Lower lobe of right lung (tissue), 2 donors: ENCODE results near the gene CCDC194. TPM values are rescaled to one million over a fixed set of nuclear protein-coding genes. Genes with fewer than 3 reads are reported as not detected.

ENCODE experiments used
- ATAC-seq, 2 donors: fragments of 200-7000 bp; cut with Tn5 transposase; one replicate each; pipeline ENCODE4 v1.9.1; 2020 to 2022; ENCODE audit warnings: mild to moderate bottlenecking in 2 of 2, moderate library complexity in 2 of 2
- DNase-seq: peaks from one replicate; pipeline ENCODE4 v3.0.0-alpha.2; 2020
- H3K27ac ChIP-seq: fragments of 200-600 bp; one replicate; pipeline ENCODE4 v1.8.0; 2022
- H3K27me3 ChIP-seq: fragments of 200-600 bp; one replicate; pipeline ENCODE4 v1.8.0; 2022; ENCODE audit warnings: low read depth
- H3K36me3 ChIP-seq: fragments of 200-600 bp; one replicate; pipeline ENCODE4 v1.8.0; 2022; ENCODE audit warnings: mild to moderate bottlenecking
- H3K4me1 ChIP-seq: fragments of 200-600 bp; one replicate; pipeline ENCODE4 v1.8.0; 2022
- H3K4me3 ChIP-seq: fragments of 200-600 bp; one replicate; pipeline ENCODE4 v1.8.0; 2022; ENCODE audit warnings: mild to moderate bottlenecking
- H3K9me3 ChIP-seq: fragments of 200-600 bp; one replicate; pipeline ENCODE4 v1.8.0; 2022
- CTCF ChIP-seq: fragments of 200-600 bp; IDR thresholded peaks from one replicate; pipeline ENCODE4 v1.8.0; 2022; ENCODE audit warnings: antibody characterized with exemption, mild to moderate bottlenecking
- intact Hi-C: fragments of 100-400 bp; cut with DNase I; formaldehyde crosslinking; loops from one replicate; pipeline ENCODE4 v1.11.0; 2022
- total RNA-seq: library from RNA; stranded (reverse); fragmentation: NEBNext Ultra II Directional; extraction: Animal tissue kit (Norgen Biotek cat#: 25700); gene quantifications from one replicate; pipeline ENCODE4 v1.2.1, GENCODE V29; 2021
- donor health status: DM: no; HTN: yes; CAD: no; lungs with severe emphysema.

CCDC194 gene
- total RNA-seq, 1 donor from 2014 or later = 1.5 TPM

- Histone ChIP-seq H3K4me3 (no peak overlapping the region), H3K36me3 (no peaks in the 10 kb centered on the region), H3K27ac (peak overlapping the region; percentile 41), H3K9me3 (no peaks in the 10 kb centered on the region), H3K27me3 (no peaks in the 10 kb centered on the region), H3K4me1 (peaks cover 25% of the 10 kb centered on the region)
- intact Hi-C loops = no loop called here
- TF ChIP-seq CTCF = no peak
- DNase-seq (no peak), ATAC-seq (peak; percentile 10 to 11)
Measured at GRCh38 chr19:17352608-17353280, 41.3 kb downstream of the CCDC194 start.

- H3K27ac ChIP-seq = no peak overlapping the region
- intact Hi-C loops = no loop called here
- no peak for ATAC-seq
- peaks cover 31% of the 10 kb centered on the region for H3K4me1 ChIP-seq
- H3K9me3 ChIP-seq = no peaks in the 10 kb centered on the region
- no peak overlapping the region for H3K4me3 ChIP-seq
- H3K36me3 ChIP-seq = no peaks in the 10 kb centered on the region
- no peaks in the 10 kb centered on the region for H3K27me3 ChIP-seq
- DNase-seq = no peak
- TF ChIP-seq CTCF = no peak
Measured at GRCh38 chr19:17351815-17352435, 42.1 kb downstream of the CCDC194 start.

GRCh38 chr19:17348700-17349099, 45.3 kb downstream of the CCDC194 start:
- Histone ChIP-seq H3K36me3 (no peaks in the 10 kb centered on the region), H3K27ac (peak overlapping the region; percentile 18), H3K4me1 (peaks cover 42% of the 10 kb centered on the region), H3K9me3 (no peaks in the 10 kb centered on the region), H3K27me3 (no peaks in the 10 kb centered on the region), H3K4me3 (no peak overlapping the region)
- peak; percentile 40 to 41 for ATAC-seq
- no peak for DNase-seq
- intact Hi-C loops = loop anchor here (5.0 kb wide), 1 partner anchor 39 kb away; no protein-coding TSS in a partner anchor
- no peak for TF ChIP-seq CTCF

- H3K27me3 ChIP-seq = no peaks in the 10 kb centered on the region
- no peak for DNase-seq
- H3K4me1 ChIP-seq = peaks cover 42% of the 10 kb centered on the region
- H3K36me3 ChIP-seq = no peaks in the 10 kb centered on the region
- peak overlapping the region; percentile 13 for H3K27ac ChIP-seq
- no peaks in the 10 kb centered on the region for H3K9me3 ChIP-seq
- no peak for TF ChIP-seq CTCF
- intact Hi-C loops = loop anchor here (5.0 kb wide), 1 partner anchor 39 kb away; no protein-coding TSS in a partner anchor
- ATAC-seq = no peak
- H3K4me3 ChIP-seq = no peak overlapping the region
Measured at GRCh38 chr19:17347877-17348276, 46.1 kb downstream of the CCDC194 start.

GRCh38 chr19:17347361-17347760, 46.6 kb downstream of the CCDC194 start:
- H3K36me3 ChIP-seq = no peaks in the 10 kb centered on the region
- H3K4me3 ChIP-seq = no peak overlapping the region
- no peaks in the 10 kb centered on the region for H3K9me3 ChIP-seq
- H3K4me1 ChIP-seq = peaks cover 42% of the 10 kb centered on the region
- intact Hi-C loops = loop anchor here (5.0 kb wide), 1 partner anchor 40 kb away; no protein-coding TSS in a partner anchor
- ATAC-seq (peak; percentile 13 to 28), DNase-seq (no peak)
- no peaks in the 10 kb centered on the region for H3K27me3 ChIP-seq
- no peak for TF ChIP-seq CTCF
- H3K27ac ChIP-seq = peak overlapping the region; percentile 13
